OCI-LY7 (cell line): ENCODE measurements around the gene EGLN3. TPM values are rescaled to one million over a fixed set of nuclear protein-coding genes. Genes with fewer than 3 reads are reported as not detected.

Experiments
- BruUV-seq: library from RNA; stranded (reverse); fragments of 400-500 nt; replicated peaks from 2 replicates; lab custom pipeline; 2021; lab: Mats Ljungman, UMichigan
- CTCF ChIA-PET: fragments of 300-600 bp; sonication (Branson Sonifier 250); formaldehyde crosslinking; loops from one replicate; lab custom pipeline; 2022; ENCODE audit warnings: antibody characterized with exemption; ENCODE audit not compliant: unreplicated experiment; lab: Charles Lee
- POLR2A ChIA-PET: fragments of 300-600 bp; sonication (Branson Sonifier 250); formaldehyde crosslinking; loops from one replicate; lab custom pipeline; 2022; ENCODE audit warnings: antibody characterized with exemption; lab: Charles Lee
- DNase-seq: peaks from one replicate; pipeline ENCODE4 v3.0.0-alpha.2; 2015; ENCODE audit warnings: low spot score
- H2AFZ ChIP-seq: fragments of 200-600 bp; sonication (generic), shearing (Covaris generic); 2 replicates; pipeline ENCODE4 v1.6.1; 2014; ENCODE audit warnings: mild to moderate bottlenecking, antibody characterized with exemption, low read length, moderate library complexity
- H3K27ac ChIP-seq: fragments of 200-600 bp; sonication (generic); 2 replicates; pipeline ENCODE4 v1.5.1; 2014; ENCODE audit warnings: mixed run types, low read depth, mild to moderate bottlenecking, moderate library complexity, low read length, inconsistent platforms; ENCODE audit not compliant: poor library complexity, severe bottlenecking
- H3K36me3 ChIP-seq: fragments of 200-600 bp; sonication (generic); 2 replicates; pipeline ENCODE4 v1.6.1; 2014; ENCODE audit warnings: mild to moderate bottlenecking, antibody characterized with exemption, low read length, moderate library complexity, mixed read lengths; ENCODE audit not compliant: insufficient read depth
- H3K4me1 ChIP-seq: fragments of 200-600 bp; sonication (generic); 2 replicates; pipeline ENCODE4 v1.5.1; 2014; ENCODE audit warnings: mild to moderate bottlenecking, low read length; ENCODE audit not compliant: insufficient read depth, poor library complexity, severe bottlenecking
- H3K4me2 ChIP-seq: fragments of 200-600 bp; sonication (generic); 2 replicates; pipeline ENCODE4 v1.6.1; 2014; ENCODE audit warnings: mild to moderate bottlenecking, low read length
- H3K4me3 ChIP-seq: fragments of 200-600 bp; sonication (generic); 2 replicates; pipeline ENCODE4 v1.5.1; 2014; ENCODE audit warnings: mild to moderate bottlenecking, low read depth, low read length; ENCODE audit not compliant: poor library complexity, severe bottlenecking
- H3K79me2 ChIP-seq: fragments of 200-600 bp; sonication (generic); 2 replicates; pipeline ENCODE4 v1.6.1; 2016; ENCODE audit warnings: low read depth, mild to moderate bottlenecking, low read length, moderate library complexity, mixed read lengths; ENCODE audit not compliant: insufficient read depth
- H3K9me2 ChIP-seq: fragments of 200-600 bp; sonication (generic); 2 replicates; pipeline ENCODE4 v1.6.1; 2016; ENCODE audit warnings: mild to moderate bottlenecking, low read length, mixed read lengths; ENCODE audit not compliant: insufficient read depth
- H3K9me3 ChIP-seq: fragments of 200-600 bp; sonication (generic); 2 replicates; pipeline ENCODE4 v1.6.1; 2014; ENCODE audit warnings: mild to moderate bottlenecking, mixed run types, low read length, mixed read lengths
- H4K20me1 ChIP-seq: fragments of 200-600 bp; sonication (generic); 2 replicates; pipeline ENCODE4 v1.6.1; 2014; ENCODE audit warnings: mild to moderate bottlenecking, antibody characterized with exemption, low read length, moderate library complexity, mixed read lengths; ENCODE audit not compliant: insufficient read depth
- EZH2phosphoT487 ChIP-seq: fragments of 200-600 bp; sonication (generic); IDR thresholded peaks from 2 replicates; pipeline ENCODE4 v1.6.1; 2018; ENCODE audit warnings: low read depth, borderline replicate concordance, mild to moderate bottlenecking, mixed run types, antibody characterized with exemption, low read length, moderate library complexity, mixed read lengths
- intact Hi-C: fragments of 100-400 bp; cut with micrococcal nuclease; formaldehyde crosslinking; loops from one replicate; pipeline ENCODE4 v1.10.0; 2022; ENCODE audit not compliant: unreplicated experiment
- total RNA-seq, 2 experiments: library from RNA; depleted of rRNA in 1 of 2; stranded (reverse); fragments of >200 nt in 1 of 2; shearing (Covaris generic) in 1 of 2; gene quantifications; 2 replicates each; pipeline ENCODE4 v1.2.3, GENCODE V29; 2014 to 2022
- TF ChIP-seq, protein P1 (sequence below): fragments of 200-600 bp; sonication (generic); conservative IDR thresholded peaks from 2 replicates; pipeline ENCODE4 v1.5.1; 2014; ENCODE audit warnings: mild to moderate bottlenecking, antibody characterized with exemption, low read length, moderate library complexity, mixed read lengths

The EGLN3 gene
- total RNA-seq, 2 experiments from 2014 or later, result not detected

DNA sequence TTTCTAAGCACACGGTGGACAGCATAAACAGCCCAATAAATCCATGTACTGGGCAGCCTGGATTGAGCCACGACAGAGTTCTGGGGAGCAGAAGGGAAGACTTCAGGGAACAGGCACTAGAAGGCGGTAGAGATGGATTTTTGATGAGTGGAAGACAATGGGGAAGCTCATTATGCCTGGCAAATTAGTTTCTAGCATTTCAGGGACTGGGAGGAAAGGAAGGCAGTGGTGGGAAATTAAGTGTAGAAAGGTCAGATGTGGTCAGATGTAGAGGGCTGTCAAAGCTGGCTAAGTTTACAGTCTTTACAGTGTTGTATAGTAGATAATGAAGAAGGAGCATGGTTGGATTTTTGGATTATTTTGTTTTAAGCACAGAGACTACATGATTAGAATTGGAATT is 9.2 kb downstream of the EGLN3 start:
- H3K27ac ChIP-seq, result no peak overlapping the region
- CTCF ChIA-PET, result no interaction called here

DNA sequence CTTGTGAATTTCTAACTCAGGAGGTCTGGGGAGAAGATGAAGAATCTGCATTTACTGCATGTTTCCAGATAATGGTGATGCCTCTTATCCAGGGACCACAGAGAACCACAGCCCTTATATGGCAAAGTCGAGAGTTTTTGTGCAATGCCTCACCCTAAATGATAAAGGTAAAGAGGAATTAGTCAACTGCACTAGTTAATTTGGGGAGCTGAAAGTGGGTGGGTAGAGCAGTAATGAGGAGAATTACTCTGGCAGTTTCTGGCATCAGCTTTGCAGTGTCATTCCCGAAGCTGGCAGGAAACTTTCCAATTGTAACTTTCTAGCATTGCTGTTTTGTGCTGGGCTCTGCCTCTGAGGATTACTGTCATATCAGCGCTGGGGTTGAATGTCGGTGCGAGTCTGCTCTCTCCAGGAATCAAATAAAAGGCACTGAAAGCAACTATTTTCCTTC is 10.3 kb downstream of the EGLN3 start:
- ChIA-PET POLR2A (no interaction called here), CTCF (no interaction called here)
- no peak for TF ChIP-seq EZH2phosphoT487
- TF ChIP-seq, protein P1, sequence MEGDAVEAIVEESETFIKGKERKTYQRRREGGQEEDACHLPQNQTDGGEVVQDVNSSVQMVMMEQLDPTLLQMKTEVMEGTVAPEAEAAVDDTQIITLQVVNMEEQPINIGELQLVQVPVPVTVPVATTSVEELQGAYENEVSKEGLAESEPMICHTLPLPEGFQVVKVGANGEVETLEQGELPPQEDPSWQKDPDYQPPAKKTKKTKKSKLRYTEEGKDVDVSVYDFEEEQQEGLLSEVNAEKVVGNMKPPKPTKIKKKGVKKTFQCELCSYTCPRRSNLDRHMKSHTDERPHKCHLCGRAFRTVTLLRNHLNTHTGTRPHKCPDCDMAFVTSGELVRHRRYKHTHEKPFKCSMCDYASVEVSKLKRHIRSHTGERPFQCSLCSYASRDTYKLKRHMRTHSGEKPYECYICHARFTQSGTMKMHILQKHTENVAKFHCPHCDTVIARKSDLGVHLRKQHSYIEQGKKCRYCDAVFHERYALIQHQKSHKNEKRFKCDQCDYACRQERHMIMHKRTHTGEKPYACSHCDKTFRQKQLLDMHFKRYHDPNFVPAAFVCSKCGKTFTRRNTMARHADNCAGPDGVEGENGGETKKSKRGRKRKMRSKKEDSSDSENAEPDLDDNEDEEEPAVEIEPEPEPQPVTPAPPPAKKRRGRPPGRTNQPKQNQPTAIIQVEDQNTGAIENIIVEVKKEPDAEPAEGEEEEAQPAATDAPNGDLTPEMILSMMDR, result no peak
- no peaks in the 10 kb centered on the region for H3K4me1 ChIP-seq
- no peaks in the 10 kb centered on the region for H3K36me3 ChIP-seq
- no peak overlapping the region for H3K4me2 ChIP-seq
- H3K4me3 ChIP-seq, result no peak overlapping the region
- no peaks in the 10 kb centered on the region for H3K79me2 ChIP-seq
- H4K20me1 ChIP-seq, result no peaks in the 10 kb centered on the region
- H2AFZ ChIP-seq, result no peak overlapping the region
- intact Hi-C loops, result no loop called here
- BruUV-seq, result no TSS peak
- no peak overlapping the region for H3K27ac ChIP-seq
- H3K9me2 ChIP-seq, result no peaks in the 10 kb centered on the region
- no peak for DNase-seq
- no peaks in the 10 kb centered on the region for H3K9me3 ChIP-seq

More for the DNA sequence above, 9.2 kb downstream of the EGLN3 start:
- Histone ChIP-seq H3K9me3 (no peaks in the 10 kb centered on the region), H2AFZ (no peak overlapping the region), H3K4me3 (no peak overlapping the region), H3K9me2 (no peaks in the 10 kb centered on the region), H3K79me2 (no peaks in the 10 kb centered on the region), H3K4me2 (no peak overlapping the region), H3K36me3 (no peaks in the 10 kb centered on the region), H4K20me1 (no peaks in the 10 kb centered on the region), H3K4me1 (no peaks in the 10 kb centered on the region)
- POLR2A ChIA-PET, result interaction anchor here (0.5 kb wide), 1 partner anchor 68 kb away, joined by 3 read pairs; no protein-coding TSS in a partner anchor
- no peak for DNase-seq
- TF ChIP-seq, protein P1, result no peak
- no peak for TF ChIP-seq EZH2phosphoT487
- intact Hi-C loops, result no loop called here
- no TSS peak for BruUV-seq

DNA sequence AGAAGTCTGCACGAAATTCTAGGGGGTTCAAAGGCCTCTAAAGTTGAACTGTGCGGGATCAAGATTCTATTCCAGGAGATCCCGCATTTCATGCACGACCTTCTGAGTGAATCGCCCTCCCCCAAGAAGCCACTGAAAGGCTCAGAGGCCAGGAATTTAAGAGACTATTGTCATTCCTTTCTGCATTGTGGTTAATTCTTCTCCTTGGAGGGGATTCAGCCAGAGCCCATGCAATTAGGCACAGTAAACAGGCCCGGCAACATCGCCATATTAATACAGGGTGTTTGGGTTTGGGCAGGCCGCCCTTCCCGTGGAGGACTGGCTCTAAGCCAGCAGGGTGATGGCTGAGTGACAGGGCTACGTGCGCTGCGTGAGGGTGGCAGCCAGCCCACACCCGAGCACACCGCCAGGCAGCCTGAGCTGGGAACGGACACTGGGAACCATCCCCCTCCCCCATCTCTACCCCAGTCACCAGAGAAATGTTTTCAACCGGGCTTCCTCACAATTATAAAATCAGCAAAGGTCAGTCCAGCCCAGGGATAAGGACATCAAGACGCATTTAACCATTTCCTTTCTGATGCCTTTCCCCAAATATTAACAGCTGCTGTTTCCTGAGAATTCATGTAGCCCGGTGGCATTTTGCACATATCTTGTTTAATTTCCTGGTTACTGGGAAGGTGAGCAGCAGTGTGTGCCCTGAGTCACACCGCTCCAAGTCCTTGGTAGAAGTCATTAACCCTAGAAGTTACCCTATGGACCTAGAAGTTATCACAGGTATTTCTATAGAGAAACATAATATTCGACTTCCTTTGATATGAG is 12.5 kb downstream of the EGLN3 start:
- no TSS peak for BruUV-seq
- no peak overlapping the region for H2AFZ ChIP-seq
- CTCF ChIA-PET, result no interaction called here
- H3K4me2 ChIP-seq, result no peak overlapping the region
- H3K9me3 ChIP-seq, result no peaks in the 10 kb centered on the region
- DNase-seq, result no peak
- H3K9me2 ChIP-seq, result no peaks in the 10 kb centered on the region
- H3K4me1 ChIP-seq, result no peaks in the 10 kb centered on the region
- no peaks in the 10 kb centered on the region for H3K36me3 ChIP-seq
- H4K20me1 ChIP-seq, result no peaks in the 10 kb centered on the region
- no peak overlapping the region for H3K4me3 ChIP-seq
- H3K79me2 ChIP-seq, result no peaks in the 10 kb centered on the region
- POLR2A ChIA-PET, result no interaction called here
- no peak overlapping the region for H3K27ac ChIP-seq
- intact Hi-C loops, result no loop called here
- no peak for TF ChIP-seq EZH2phosphoT487
- TF ChIP-seq, protein P1, result no peak
